ENCODE results near the gene PAX7. TPM values are rescaled to one million over a fixed set of nuclear protein-coding genes. Genes with fewer than 3 reads are reported as not detected.

Gene PAX7
- total and polyA plus RNA-seq, 2 donors (not counting 1 experiment from before 2014, with no cell fraction given): not detected

GRCh38 chr1:18722270-18722669, 91.6 kb downstream of the PAX7 start:
- Histone ChIP-seq H3K27me3 (replicated peaks in 1 of 4; ENCODE audit: control extremely low read depth in 1 of 4, control insufficient read depth in 3 of 4, insufficient read depth in 4 of 4, low read length in 3 of 4) (peaks cover 0 to 54% (median 14%) of the 10 kb centered on the region in 4 experiments), H4K20me1 (ENCODE audit: control insufficient read depth, insufficient read depth, low read length, poor library complexity, severe bottlenecking) (no peaks in the 10 kb centered on the region), H2AFZ (ENCODE audit: insufficient read depth, low read depth, low read length, poor library complexity, severe bottlenecking) (no peak overlapping the region), H3K27ac (ENCODE audit: low read length in 2 of 2) (no peak overlapping the region), H3K4me2 (replicated peaks; ENCODE audit: low read depth, low read length, poor library complexity, severe bottlenecking) (no peak overlapping the region), H3K79me2 (ENCODE audit: control insufficient read depth, insufficient read depth, low read length) (no peaks in the 10 kb centered on the region), H3K4me3 (ENCODE audit: control extremely low read depth in 1 of 5, extremely low read depth in 1 of 5, insufficient read depth in 1 of 5, low read depth in 2 of 5, low read length in 4 of 5) (no peak overlapping the region), H3K4me1 (ENCODE audit: control insufficient read depth in 2 of 2, insufficient read depth in 2 of 2, low read length in 2 of 2) (no peaks in the 10 kb centered on the region), H3K36me3 (replicated peaks in 1 of 2; ENCODE audit: control extremely low read depth in 1 of 2, control insufficient read depth in 1 of 2, extremely low read depth in 1 of 2, insufficient read depth in 2 of 2, low read length in 1 of 2) (no peaks in the 10 kb centered on the region), H3K9me3 (ENCODE audit: control extremely low read depth in 1 of 3, control insufficient read depth in 2 of 3, insufficient read depth in 1 of 3, low read length in 2 of 3) (peaks cover 0 to 4% (median 0%) of the 10 kb centered on the region in 3 donors), H3K9ac (ENCODE audit: low read length) (no peak overlapping the region)
- WGBS (ENCODE audit: insufficient coverage): 73% methylated on average over 17 of the region's 19 CpGs
- CTCF ChIA-PET: no interaction called here
- intact Hi-C loops (cut with micrococcal nuclease): no loop called here
- ATAC-seq (ENCODE audit: low read depth) (no peak), DNase-seq (no peak)
- Mint-ChIP-seq H3K4me3 (no peak overlapping the region), H3K27ac (no peak overlapping the region), H3K4me1 (peaks cover 4% of the 10 kb centered on the region), H3K9me3 (ENCODE audit: insufficient read depth) (no peaks in the 10 kb centered on the region), H3K27me3 (peaks cover 75% of the 10 kb centered on the region)
- POLR2A ChIA-PET: no interaction called here
- TF ChIP-seq, protein P1, sequence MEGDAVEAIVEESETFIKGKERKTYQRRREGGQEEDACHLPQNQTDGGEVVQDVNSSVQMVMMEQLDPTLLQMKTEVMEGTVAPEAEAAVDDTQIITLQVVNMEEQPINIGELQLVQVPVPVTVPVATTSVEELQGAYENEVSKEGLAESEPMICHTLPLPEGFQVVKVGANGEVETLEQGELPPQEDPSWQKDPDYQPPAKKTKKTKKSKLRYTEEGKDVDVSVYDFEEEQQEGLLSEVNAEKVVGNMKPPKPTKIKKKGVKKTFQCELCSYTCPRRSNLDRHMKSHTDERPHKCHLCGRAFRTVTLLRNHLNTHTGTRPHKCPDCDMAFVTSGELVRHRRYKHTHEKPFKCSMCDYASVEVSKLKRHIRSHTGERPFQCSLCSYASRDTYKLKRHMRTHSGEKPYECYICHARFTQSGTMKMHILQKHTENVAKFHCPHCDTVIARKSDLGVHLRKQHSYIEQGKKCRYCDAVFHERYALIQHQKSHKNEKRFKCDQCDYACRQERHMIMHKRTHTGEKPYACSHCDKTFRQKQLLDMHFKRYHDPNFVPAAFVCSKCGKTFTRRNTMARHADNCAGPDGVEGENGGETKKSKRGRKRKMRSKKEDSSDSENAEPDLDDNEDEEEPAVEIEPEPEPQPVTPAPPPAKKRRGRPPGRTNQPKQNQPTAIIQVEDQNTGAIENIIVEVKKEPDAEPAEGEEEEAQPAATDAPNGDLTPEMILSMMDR (IDR thresholded peaks at IDR 0.05): no peak
- no peak for TF ChIP-seq EZH2 (IDR thresholded peaks at IDR 0.05; ENCODE audit: borderline replicate concordance, insufficient read depth, low read depth, low read length, poor library complexity, severe bottlenecking)

GRCh38 chr1:18723206-18723605, 92.6 kb downstream of the PAX7 start:
- Mint-ChIP-seq H3K27me3 (peaks cover 73% of the 10 kb centered on the region), H3K9me3 (ENCODE audit: insufficient read depth) (no peaks in the 10 kb centered on the region), H3K4me3 (no peak overlapping the region), H3K27ac (no peak overlapping the region), H3K4me1 (no peaks in the 10 kb centered on the region)
- H3K9me3 ChIP-seq (ENCODE audit: control extremely low read depth in 1 of 3, control insufficient read depth in 2 of 3, insufficient read depth in 1 of 3, low read length in 2 of 3): peaks cover 0 to 4% (median 0%) of the 10 kb centered on the region in 3 donors
- no peak overlapping the region for H3K4me2 ChIP-seq (replicated peaks; ENCODE audit: low read depth, low read length, poor library complexity, severe bottlenecking)
- DNase-seq (no peak), ATAC-seq (ENCODE audit: low read depth) (no peak)
- ChIA-PET CTCF (no interaction called here), POLR2A (no interaction called here)
- H4K20me1 ChIP-seq (ENCODE audit: control insufficient read depth, insufficient read depth, low read length, poor library complexity, severe bottlenecking): no peaks in the 10 kb centered on the region
- H3K36me3 ChIP-seq (replicated peaks in 1 of 2; ENCODE audit: control extremely low read depth in 1 of 2, control insufficient read depth in 1 of 2, extremely low read depth in 1 of 2, insufficient read depth in 2 of 2, low read length in 1 of 2): no peaks in the 10 kb centered on the region
- H3K4me3 ChIP-seq (ENCODE audit: control extremely low read depth in 1 of 5, extremely low read depth in 1 of 5, insufficient read depth in 1 of 5, low read depth in 2 of 5, low read length in 4 of 5): no peak overlapping the region
- no peak overlapping the region for H3K27ac ChIP-seq (ENCODE audit: low read length in 2 of 2)
- H3K4me1 ChIP-seq (ENCODE audit: control insufficient read depth in 2 of 2, insufficient read depth in 2 of 2, low read length in 2 of 2): no peaks in the 10 kb centered on the region
- H2AFZ ChIP-seq (ENCODE audit: insufficient read depth, low read depth, low read length, poor library complexity, severe bottlenecking): no peak overlapping the region
- WGBS (ENCODE audit: insufficient coverage): 84% methylated on average over 7 of the region's 9 CpGs
- TF ChIP-seq, protein P1 (IDR thresholded peaks at IDR 0.05): no peak
- no peak for TF ChIP-seq EZH2 (IDR thresholded peaks at IDR 0.05; ENCODE audit: borderline replicate concordance, insufficient read depth, low read depth, low read length, poor library complexity, severe bottlenecking)
- H3K27me3 ChIP-seq (replicated peaks in 1 of 4; ENCODE audit: control extremely low read depth in 1 of 4, control insufficient read depth in 3 of 4, insufficient read depth in 4 of 4, low read length in 3 of 4): peaks cover 0 to 49% (median 8%) of the 10 kb centered on the region in 4 experiments
- no peaks in the 10 kb centered on the region for H3K79me2 ChIP-seq (ENCODE audit: control insufficient read depth, insufficient read depth, low read length)
- intact Hi-C loops (cut with micrococcal nuclease): no loop called here
- H3K9ac ChIP-seq (ENCODE audit: low read length): no peak overlapping the region

Measured in B cell (primary cell).